HepG2 (cell line): ENCODE results near the gene LAMA5. TPM values are rescaled to one million over a fixed set of nuclear protein-coding genes. Genes with fewer than 3 reads are reported as not detected.
A peak's percentile ranks its signal among the peaks of the same experiment; 100 is the strongest.

ENCODE experiments used
- AHDC1 ChIP-seq: sonication (generic); formaldehyde crosslinking; IDR thresholded peaks from 2 replicates; pipeline ENCODE4 v1.5.1; 2020; ENCODE audit warnings: mild to moderate bottlenecking, missing genetic modification reagents, borderline replicate concordance
- BRF2 ChIP-seq: sonication (generic); formaldehyde crosslinking; IDR thresholded peaks from 2 replicates; pipeline ENCODE4 v1.8.1; 2022; ENCODE audit warnings: mild to moderate bottlenecking, missing genetic modification reagents
- DZIP1 ChIP-seq: sonication (generic); formaldehyde crosslinking; IDR thresholded peaks from 2 replicates; pipeline ENCODE4 v1.5.0; 2020; ENCODE audit warnings: mild to moderate bottlenecking, missing genetic modification reagents
- HNRNPL ChIP-seq: fragments of 200-400 bp; formaldehyde crosslinking; IDR thresholded peaks from 2 replicates; pipeline ENCODE4 v1.6.1; 2017; ENCODE audit warnings: mild to moderate bottlenecking, low read depth, low read length
- JUND ChIP-seq: sonication (generic); formaldehyde crosslinking; IDR thresholded peaks from 2 replicates; pipeline ENCODE4 v1.8.0; 2022; ENCODE audit warnings: mild to moderate bottlenecking, missing genetic modification reagents
- LCORL ChIP-seq, 2 experiments: fragments of 450-650 bp in 1 of 2; sonication (generic) in 1 of 2; formaldehyde crosslinking in 1 of 2; IDR thresholded peaks; 2 replicates each; pipeline versions ENCODE4 v1.5.0 to v1.6.1; 2017 to 2020; ENCODE audit warnings: antibody characterized with exemption in 1 of 2, missing genetic modification reagents in 1 of 2
- MTERF4 ChIP-seq: sonication (generic); formaldehyde crosslinking; IDR thresholded peaks from 2 replicates; pipeline ENCODE4 v1.8.0; 2023; ENCODE audit warnings: mild to moderate bottlenecking, missing genetic modification reagents
- MYNN ChIP-seq: sonication (generic); formaldehyde crosslinking; IDR thresholded peaks from 2 replicates; pipeline ENCODE4 v1.4.0; 2020; ENCODE audit warnings: mild to moderate bottlenecking, low read depth, missing genetic modification reagents
- NR3C1 ChIP-seq: sonication (generic); formaldehyde crosslinking; IDR thresholded peaks from 2 replicates; pipeline ENCODE4 v1.4.0; 2020; ENCODE audit warnings: missing genetic modification reagents
- RBFOX2 ChIP-seq: fragments of 200-400 bp; formaldehyde crosslinking; IDR thresholded peaks from 2 replicates; pipeline ENCODE4 v1.6.1; 2017; ENCODE audit warnings: low read depth, mild to moderate bottlenecking, low read length
- SMARCC2 ChIP-seq: fragments of 450-650 bp; IDR thresholded peaks from 2 replicates; pipeline ENCODE4 v1.6.1; 2017; ENCODE audit warnings: antibody characterized with exemption, mild to moderate bottlenecking
- ZFP1 ChIP-seq: IDR thresholded peaks from 2 replicates; pipeline ENCODE4 v1.6.1; 2016
- ZNF205 ChIP-seq: IDR thresholded peaks from 2 replicates; pipeline ENCODE4 v1.6.1; 2018; ENCODE audit warnings: missing biosample characterization, missing genetic modification reagents
- ZNF556 ChIP-seq: sonication (generic); formaldehyde crosslinking; IDR thresholded peaks from 2 replicates; pipeline ENCODE4 v1.4.0; 2020; ENCODE audit warnings: mild to moderate bottlenecking, missing genetic modification reagents, borderline replicate concordance
- polyA plus RNA-seq, 8 experiments: library from polyadenylated mRNA; depleted of rRNA in 3 of 8; stranded (reverse) in 7 of 8; unstranded in 1 of 8; fragments of >200 nt; fragmentation: Illumina TruSeq in 4 of 8; extraction: Trizol in 4 of 8; gene quantifications; 2 replicates each; pipeline versions ENCODE4 v1.2.1 to v1.2.3, GENCODE V29; 2011 to 2016; ENCODE audit warnings: low read depth in 4 of 8, missing spikeins in 1 of 8, mixed read lengths in 1 of 8; ENCODE audit not compliant: insufficient read depth in 1 of 8
- total RNA-seq, 5 experiments: library from RNA; depleted of rRNA; stranded (reverse); fragments of >200 nt; fragmentation: Illumina TruSeq; extraction: Trizol; gene quantifications; 2 replicates each; pipeline ENCODE4 v1.2.3, GENCODE V29; 2016; ENCODE audit warnings: low read depth in 1 of 5
- TF ChIP-seq, protein P1 (sequence below): sonication (generic); formaldehyde crosslinking; IDR thresholded peaks from 2 replicates; pipeline ENCODE4 v1.4.0; 2020; ENCODE audit warnings: missing genetic modification reagents
- TF ChIP-seq, protein P2 (sequence below): sonication (generic); formaldehyde crosslinking; IDR thresholded peaks from 2 replicates; pipeline ENCODE4 v1.8.0; 2022; ENCODE audit warnings: mild to moderate bottlenecking, missing genetic modification reagents, moderate library complexity

Gene LAMA5
- total and polyA plus RNA-seq, 2 of the 13 experiments (the other 11 are each of a cell fraction or from before 2014, with no cell fraction given): 21.0 to 44.7 TPM

DNA sequence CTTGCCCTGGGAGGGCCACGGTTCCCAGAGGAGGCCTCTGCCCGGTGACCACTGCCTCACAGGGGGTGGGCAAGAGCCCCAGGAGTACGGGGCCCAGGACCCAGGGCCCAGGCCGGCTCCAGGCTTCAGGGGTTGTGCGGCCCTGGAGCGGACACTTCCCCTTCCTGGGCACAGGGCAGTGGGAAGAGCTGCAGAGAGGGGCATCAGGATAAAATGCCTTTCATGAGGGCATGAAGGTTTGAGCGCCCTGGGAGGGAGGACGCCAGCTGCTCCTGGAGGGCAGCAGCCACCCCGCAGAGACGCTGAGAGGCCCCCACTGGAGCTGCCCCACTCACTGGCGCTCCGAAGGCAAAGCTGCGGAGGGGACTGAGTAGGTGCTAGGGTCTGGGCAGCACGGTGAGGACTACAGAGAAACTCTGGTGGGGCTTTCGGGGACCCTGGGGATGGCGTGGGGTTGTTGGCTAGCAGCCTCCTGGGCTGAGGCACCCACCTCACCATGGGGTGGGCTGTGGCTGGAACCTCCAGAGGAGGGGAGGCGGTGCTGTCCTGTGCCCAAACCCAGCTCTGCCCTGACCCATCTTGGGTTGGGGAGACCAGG lies 10.4 kb downstream of the LAMA5 start (continued):
- TF ChIP-seq, protein P1, sequence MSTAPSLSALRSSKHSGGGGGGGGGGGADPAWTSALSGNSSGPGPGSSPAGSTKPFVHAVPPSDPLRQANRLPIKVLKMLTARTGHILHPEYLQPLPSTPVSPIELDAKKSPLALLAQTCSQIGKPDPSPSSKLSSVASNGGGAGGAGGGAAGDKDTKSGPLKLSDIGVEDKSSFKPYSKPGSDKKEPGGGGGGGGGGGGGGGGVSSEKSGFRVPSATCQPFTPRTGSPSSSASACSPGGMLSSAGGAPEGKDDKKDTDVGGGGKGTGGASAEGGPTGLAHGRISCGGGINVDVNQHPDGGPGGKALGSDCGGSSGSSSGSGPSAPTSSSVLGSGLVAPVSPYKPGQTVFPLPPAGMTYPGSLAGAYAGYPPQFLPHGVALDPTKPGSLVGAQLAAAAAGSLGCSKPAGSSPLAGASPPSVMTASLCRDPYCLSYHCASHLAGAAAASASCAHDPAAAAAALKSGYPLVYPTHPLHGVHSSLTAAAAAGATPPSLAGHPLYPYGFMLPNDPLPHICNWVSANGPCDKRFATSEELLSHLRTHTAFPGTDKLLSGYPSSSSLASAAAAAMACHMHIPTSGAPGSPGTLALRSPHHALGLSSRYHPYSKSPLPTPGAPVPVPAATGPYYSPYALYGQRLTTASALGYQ (CRISPR knock-in tag): no peak
- TF ChIP-seq, protein P2, sequence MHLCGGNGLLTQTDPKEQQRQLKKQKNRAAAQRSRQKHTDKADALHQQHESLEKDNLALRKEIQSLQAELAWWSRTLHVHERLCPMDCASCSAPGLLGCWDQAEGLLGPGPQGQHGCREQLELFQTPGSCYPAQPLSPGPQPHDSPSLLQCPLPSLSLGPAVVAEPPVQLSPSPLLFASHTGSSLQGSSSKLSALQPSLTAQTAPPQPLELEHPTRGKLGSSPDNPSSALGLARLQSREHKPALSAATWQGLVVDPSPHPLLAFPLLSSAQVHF (CRISPR knock-in tag): no peak
- TF ChIP-seq MYNN (CRISPR knock-in tag) (no peak), ZNF205 (no peak), BRF2 (CRISPR knock-in tag) (no peak), NR3C1 (CRISPR knock-in tag) (no peak), AHDC1 (no peak), RBFOX2 (no peak; the same call in none of the 2 replicates), HNRNPL (peak; percentile 22; the same call in 1 of the 2 replicates), ZNF556 (CRISPR knock-in tag) (no peak), JUND (CRISPR knock-in tag) (no peak), SMARCC2 (no peak), ZFP1 (no peak), MTERF4 (no peak), LCORL (IDR thresholded peaks at IDR 0.05) (no peak), LCORL (CRISPR knock-in tag; IDR thresholded peaks at IDR 0.05) (no peak), DZIP1 (CRISPR knock-in tag) (0 out of 2 replicates have a peak, but pooled peaks have one; percentile 58)
